Measurements from ENCODE around the gene PREX1. TPM values are rescaled to one million over a fixed set of nuclear protein-coding genes. Genes with fewer than 3 reads are reported as not detected.

Gene PREX1
- total RNA-seq, 1 experiment from 2014 or later: not detected

GRCh38 chr20:48615871-48616270 is 211.9 kb downstream of the PREX1 start:
- BruUV-seq (replicated peaks): no TSS peak
- Mint-ChIP-seq H3K27ac (ENCODE audit: low read depth, unreplicated experiment) (no peak overlapping the region), H3K4me1 (ENCODE audit: insufficient read depth, unreplicated experiment) (peaks cover 22% of the 10 kb centered on the region), H3K36me3 (ENCODE audit: insufficient read depth, unreplicated experiment) (no peaks in the 10 kb centered on the region), H3K4me3 (ENCODE audit: unreplicated experiment) (no peak overlapping the region), H3K27me3 (ENCODE audit: insufficient read depth, unreplicated experiment) (peaks cover 9% of the 10 kb centered on the region), H3K9me3 (ENCODE audit: unreplicated experiment) (no peaks in the 10 kb centered on the region)
- intact Hi-C loops (cut with micrococcal nuclease): no loop called here
- TF ChIP-seq CTCF (IDR thresholded peaks at IDR 0.05; ENCODE audit: unreplicated experiment): no peak
- ChIA-PET POLR2A (interaction anchor here (0.6 to 0.8 kb wide), 2 partner anchors 721 to 824 kb away, joined by 3 read pairs; no protein-coding TSS in a partner anchor), CTCF (no interaction called here)
- no peak for DNase-seq (ENCODE audit: unreplicated experiment)

GRCh38 chr20:48614593-48615274 is 213.1 kb downstream of the PREX1 start:
- H3K27me3 Mint-ChIP-seq (ENCODE audit: insufficient read depth, unreplicated experiment): peaks cover 20% of the 10 kb centered on the region
- H3K4me1 Mint-ChIP-seq (ENCODE audit: insufficient read depth, unreplicated experiment): peaks cover 14% of the 10 kb centered on the region
- H3K9me3 Mint-ChIP-seq (ENCODE audit: unreplicated experiment): no peaks in the 10 kb centered on the region
- TF ChIP-seq CTCF (IDR thresholded peaks at IDR 0.05; ENCODE audit: unreplicated experiment): no peak
- intact Hi-C loops (cut with micrococcal nuclease): no loop called here
- ChIA-PET CTCF (no interaction called here), POLR2A (no interaction called here)
- H3K4me3 Mint-ChIP-seq (ENCODE audit: unreplicated experiment): no peak overlapping the region
- no peaks in the 10 kb centered on the region for H3K36me3 Mint-ChIP-seq (ENCODE audit: insufficient read depth, unreplicated experiment)
- DNase-seq (ENCODE audit: unreplicated experiment): peak; percentile 52
- no TSS peak for BruUV-seq (replicated peaks)
- H3K27ac Mint-ChIP-seq (ENCODE audit: low read depth, unreplicated experiment): no peak overlapping the region

- peaks cover 28% of the 10 kb centered on the region for H3K27me3 Mint-ChIP-seq (ENCODE audit: insufficient read depth, unreplicated experiment)
- H3K4me3 Mint-ChIP-seq (ENCODE audit: unreplicated experiment): no peak overlapping the region
- no peaks in the 10 kb centered on the region for H3K36me3 Mint-ChIP-seq (ENCODE audit: insufficient read depth, unreplicated experiment)
- no peak overlapping the region for H3K27ac Mint-ChIP-seq (ENCODE audit: low read depth, unreplicated experiment)
- H3K4me1 Mint-ChIP-seq (ENCODE audit: insufficient read depth, unreplicated experiment): peaks cover 7% of the 10 kb centered on the region
- no peak for TF ChIP-seq CTCF (IDR thresholded peaks at IDR 0.05; ENCODE audit: unreplicated experiment)
- no peaks in the 10 kb centered on the region for H3K9me3 Mint-ChIP-seq (ENCODE audit: unreplicated experiment)
- CTCF ChIA-PET: no interaction called here
- no TSS peak for BruUV-seq (replicated peaks)
- POLR2A ChIA-PET: no interaction called here
- no peak for DNase-seq (ENCODE audit: unreplicated experiment)
- intact Hi-C loops (cut with micrococcal nuclease): no loop called here
Measured at GRCh38 chr20:48613926-48614325, 213.9 kb downstream of the PREX1 start.

- H3K27ac Mint-ChIP-seq (ENCODE audit: low read depth, unreplicated experiment): no peak overlapping the region
- no peaks in the 10 kb centered on the region for H3K36me3 Mint-ChIP-seq (ENCODE audit: insufficient read depth, unreplicated experiment)
- CTCF ChIA-PET: no interaction called here
Measured at GRCh38 chr20:48612335-48612734, 215.5 kb downstream of the PREX1 start.

More at GRCh38 chr20:48612335-48612734, 215.5 kb downstream of the PREX1 start:
- TF ChIP-seq CTCF (IDR thresholded peaks at IDR 0.05; ENCODE audit: unreplicated experiment): no peak
- POLR2A ChIA-PET: no interaction called here
- peaks cover 7% of the 10 kb centered on the region for H3K4me1 Mint-ChIP-seq (ENCODE audit: insufficient read depth, unreplicated experiment)
- no peak overlapping the region for H3K4me3 Mint-ChIP-seq (ENCODE audit: unreplicated experiment)
- H3K9me3 Mint-ChIP-seq (ENCODE audit: unreplicated experiment): no peaks in the 10 kb centered on the region
- DNase-seq (ENCODE audit: unreplicated experiment): no peak
- intact Hi-C loops (cut with micrococcal nuclease): no loop called here
- H3K27me3 Mint-ChIP-seq (ENCODE audit: insufficient read depth, unreplicated experiment): peaks cover 44% of the 10 kb centered on the region
- BruUV-seq (replicated peaks): no TSS peak
